Vagina (tissue), 2 donors: ENCODE data around the gene DHDH.

ENCODE experiments used
- CTCF ChIP-seq, 3 experiments: fragments of 450-650 bp in 2 of 3; fragments of 200-600 bp in 1 of 3; sonication (generic) in 1 of 3; IDR thresholded peaks; one replicate each; pipeline ENCODE4 v1.5.1; 2017 to 2019; ENCODE audit warnings: antibody characterized with exemption in 3 of 3, mild to moderate bottlenecking in 2 of 3, moderate library complexity in 2 of 3
- POLR2A ChIP-seq, 2 donors: fragments of 450-650 bp; IDR thresholded peaks; one replicate each; pipeline ENCODE4 v1.6.1; 2017; ENCODE audit warnings: antibody characterized with exemption in 2 of 2, mild to moderate bottlenecking in 2 of 2, moderate library complexity in 2 of 2

GRCh38 chr19:48968179-48968661 lies 34.7 kb downstream of the DHDH start:
- no peak for TF ChIP-seq CTCF (IDR thresholded peaks at IDR 0.05)
- TF ChIP-seq POLR2A (IDR thresholded peaks at IDR 0.05), result no peak
